A673 (cell line): ENCODE data around the gene NSMCE3. TPM values are rescaled to one million over a fixed set of nuclear protein-coding genes. Genes with fewer than 3 reads are reported as not detected.

Experiments
- BruUV-seq: library from RNA; stranded (reverse); fragments of 400-500 nt; replicated peaks from 2 replicates; lab custom pipeline; 2021; lab: Mats Ljungman, UMichigan
- CTCF ChIA-PET: fragments of 300-600 bp; sonication (Branson Sonifier 250); formaldehyde crosslinking; loops from one replicate; lab custom pipeline; 2022; ENCODE audit warnings: antibody characterized with exemption; lab: Charles Lee
- POLR2A ChIA-PET: fragments of 300-600 bp; sonication (Branson Sonifier 250); formaldehyde crosslinking; loops from one replicate; lab custom pipeline; 2022; ENCODE audit warnings: antibody characterized with exemption; ENCODE audit not compliant: low non-redundant PET; lab: Charles Lee
- DNase-seq: peaks from one replicate; pipeline ENCODE4 v3.0.0-alpha.2; 2015; ENCODE audit warnings: low spot score
- H3K27ac ChIP-seq: fragments of 200-600 bp; sonication (generic); 2 replicates; pipeline ENCODE4 v1.5.1; 2016; ENCODE audit warnings: mixed run types, low read depth, mild to moderate bottlenecking, mixed read lengths, antibody characterized with exemption, low read length; ENCODE audit not compliant: poor library complexity, severe bottlenecking
- H3K27me3 ChIP-seq: fragments of 200-600 bp; sonication (generic); replicated peaks from 2 replicates; pipeline ENCODE4 v1.6.1; 2017; ENCODE audit warnings: mixed run types, low read depth, mild to moderate bottlenecking, mixed read lengths, antibody characterized with exemption, low read length; ENCODE audit not compliant: insufficient read depth, poor library complexity
- H3K36me3 ChIP-seq: fragments of 200-600 bp; sonication (generic); 2 replicates; pipeline ENCODE4 v1.6.1; 2016; ENCODE audit warnings: mixed run types, mild to moderate bottlenecking, mixed read lengths, antibody characterized with exemption, low read length; ENCODE audit not compliant: insufficient read depth, poor library complexity, severe bottlenecking
- H3K4me1 ChIP-seq: fragments of 200-600 bp; sonication (generic); 2 replicates; pipeline ENCODE4 v1.6.1; 2017; ENCODE audit warnings: mixed run types, mild to moderate bottlenecking, mixed read lengths, antibody characterized with exemption, low read length; ENCODE audit not compliant: insufficient read depth, poor library complexity, severe bottlenecking
- H3K4me3 ChIP-seq: fragments of 200-600 bp; sonication (generic); 2 replicates; pipeline ENCODE4 v1.5.1; 2016; ENCODE audit warnings: low read depth, mixed run types, mild to moderate bottlenecking, mixed read lengths, low read length; ENCODE audit not compliant: poor library complexity, severe bottlenecking
- H3K9me3 ChIP-seq: fragments of 200-600 bp; sonication (generic); 2 replicates; pipeline ENCODE4 v1.6.1; 2016; ENCODE audit warnings: mixed run types, low read depth, mild to moderate bottlenecking, mixed read lengths, antibody characterized with exemption, low read length; ENCODE audit not compliant: poor library complexity, severe bottlenecking
- CTCF ChIP-seq: fragments of 300-800, 200-600 bp; sonication (generic); conservative IDR thresholded peaks from 2 replicates; pipeline ENCODE4 v1.5.1; 2017; ENCODE audit warnings: low read depth, mild to moderate bottlenecking, antibody characterized with exemption, low read length, moderate library complexity, mixed read lengths
- EZH2 ChIP-seq: fragments of 200-600 bp; sonication (generic); IDR thresholded peaks from 2 replicates; pipeline ENCODE4 v1.6.1; 2017; ENCODE audit warnings: borderline replicate concordance, low read depth, mild to moderate bottlenecking, mixed read lengths, antibody characterized with exemption, low read length; ENCODE audit not compliant: poor library complexity, severe bottlenecking
- intact Hi-C: fragments of 100-400 bp; cut with micrococcal nuclease; formaldehyde crosslinking; loops from one replicate; pipeline ENCODE4 v1.10.0; 2022; ENCODE audit not compliant: unreplicated experiment
- total RNA-seq: library from RNA; stranded (reverse); gene quantifications from 2 replicates; pipeline ENCODE4 v1.2.3, GENCODE V29; 2021

NSMCE3 gene
- total RNA-seq, 1 experiment from 2014 or later = 7.2 TPM

- no peaks in the 10 kb centered on the region for H3K27me3 ChIP-seq
- H3K36me3 ChIP-seq = no peaks in the 10 kb centered on the region
- no peaks in the 10 kb centered on the region for H3K4me1 ChIP-seq
- no peak overlapping the region for H3K27ac ChIP-seq
- TF ChIP-seq CTCF (no peak), EZH2 (no peak)
- BruUV-seq = no TSS peak
- intact Hi-C loops = no loop called here
- ChIA-PET POLR2A (no interaction called here), CTCF (no interaction called here)
- H3K9me3 ChIP-seq = no peaks in the 10 kb centered on the region
- no peak for DNase-seq
- no peak overlapping the region for H3K4me3 ChIP-seq
Observed at GRCh38 chr15:29311696-29312095, 42.1 kb upstream of the NSMCE3 start.

DNA sequence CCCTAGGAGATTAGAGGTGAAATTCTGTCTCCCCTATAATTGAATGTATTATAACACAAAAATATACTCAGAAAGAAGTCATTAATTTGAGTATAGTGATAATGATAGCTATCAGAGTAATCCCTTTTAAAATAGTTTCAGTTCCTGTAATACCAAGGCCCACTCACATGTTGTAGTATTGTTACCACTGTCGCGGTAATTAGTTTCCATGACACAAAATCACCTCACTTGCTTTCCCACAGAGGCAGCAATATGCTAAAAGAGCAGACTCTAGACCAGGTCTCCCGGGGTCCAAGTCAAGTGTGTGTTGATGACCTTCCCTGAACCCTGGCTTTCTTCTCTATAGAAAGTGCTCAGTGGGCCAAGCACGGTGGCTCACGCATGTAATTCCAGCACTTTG, 39.5 kb upstream of the NSMCE3 start:
- H3K36me3 ChIP-seq = no peaks in the 10 kb centered on the region
- TF ChIP-seq CTCF = no peak
- intact Hi-C loops = no loop called here
- H3K4me3 ChIP-seq = no peak overlapping the region
- H3K27ac ChIP-seq = no peak overlapping the region
- no peaks in the 10 kb centered on the region for H3K4me1 ChIP-seq
- no peaks in the 10 kb centered on the region for H3K27me3 ChIP-seq
- DNase-seq = no peak
- ChIA-PET CTCF (no interaction called here), POLR2A (no interaction called here)
- H3K9me3 ChIP-seq = no peaks in the 10 kb centered on the region
- no TSS peak for BruUV-seq

DNA sequence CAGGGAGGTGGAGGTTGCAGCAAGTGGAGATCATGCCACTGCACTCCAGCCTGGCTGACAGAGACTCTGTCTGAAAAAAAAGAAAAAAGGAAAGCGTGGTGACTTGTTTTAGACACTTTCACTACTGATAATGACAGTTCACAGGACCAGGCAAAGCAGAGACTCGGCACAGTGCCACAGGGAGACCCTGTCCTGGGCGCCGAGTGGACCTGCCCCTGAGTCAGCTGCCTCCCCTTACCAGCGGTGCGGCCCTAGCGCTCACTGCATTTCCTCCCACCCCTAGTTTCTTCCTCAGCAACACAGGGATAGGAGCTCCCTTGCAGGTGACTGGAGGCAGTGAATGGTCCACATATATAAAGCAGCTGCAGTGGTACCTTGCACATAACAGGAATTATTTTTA, 38.7 kb upstream of the NSMCE3 start:
- Histone ChIP-seq H3K27ac (no peak overlapping the region), H3K9me3 (no peaks in the 10 kb centered on the region), H3K27me3 (no peaks in the 10 kb centered on the region), H3K36me3 (no peaks in the 10 kb centered on the region), H3K4me3 (no peak overlapping the region), H3K4me1 (no peaks in the 10 kb centered on the region)
- ChIA-PET CTCF (no interaction called here), POLR2A (no interaction called here)
- intact Hi-C loops = no loop called here
- BruUV-seq = no TSS peak
- no peak for TF ChIP-seq EZH2
- no peak for TF ChIP-seq CTCF
- DNase-seq = no peak
